B cell (primary cell): ENCODE results near the gene CNRIP1. TPM values are rescaled to one million over a fixed set of nuclear protein-coding genes. Genes with fewer than 3 reads are reported as not detected.

Source experiments
- ATAC-seq: fragments of 200-7000 bp; cut with Tn5 transposase; one replicate; pipeline ENCODE4 v1.10.0; 2021; ENCODE audit warnings: low read depth, mild to moderate bottlenecking, moderate number of reproducible peaks, moderate library complexity
- CTCF ChIA-PET: fragments of 350-600 bp; sonication (Branson Sonifier 250); formaldehyde crosslinking; loops from one replicate; lab custom pipeline; 2021; ENCODE audit warnings: antibody characterized with exemption, inconsistent platforms; lab: Charles Lee
- POLR2A ChIA-PET: fragments of 350-600 bp; sonication (Branson Sonifier 250); formaldehyde crosslinking; loops from one replicate; lab custom pipeline; 2021; ENCODE audit warnings: antibody characterized with exemption; lab: Charles Lee
- DNase-seq: peaks from one replicate; pipeline ENCODE4 v3.0.0; 2013
- H2AFZ ChIP-seq: 2 replicates; pipeline ENCODE4 v1.6.1; 2012; ENCODE audit warnings: mild to moderate bottlenecking, low read depth, low read length; ENCODE audit not compliant: insufficient read depth, poor library complexity, severe bottlenecking
- H3K27ac ChIP-seq, 2 donors: 1 replicate in 1 of 2; 2 replicates in 1 of 2; pipeline ENCODE4 v1.5.1; 2012 to 2013; ENCODE audit warnings: low read length in 2 of 2, mild to moderate bottlenecking in 2 of 2, moderate library complexity in 1 of 2
- H3K27me3 ChIP-seq, 4 experiments: fragments of 200-600 bp in 1 of 4; sonication (generic) in 1 of 4; replicated peaks in 1 of 4; 1 replicate in 2 of 4; 2 replicates in 2 of 4; pipeline versions ENCODE4 v1.6.1 to v1.7.0; 2013 to 2016; ENCODE audit warnings: low read length in 3 of 4, mild to moderate bottlenecking in 2 of 4, mixed read lengths in 1 of 4, moderate library complexity in 1 of 4; ENCODE audit not compliant: insufficient read depth in 4 of 4, control insufficient read depth in 3 of 4; ENCODE audit errors: control extremely low read depth in 1 of 4
- H3K36me3 ChIP-seq, 2 experiments: replicated peaks in 1 of 2; 1 replicate in 1 of 2; 2 replicates in 1 of 2; pipeline versions ENCODE4 v1.6.1 to v1.7.1; 2013; ENCODE audit warnings: low read length in 1 of 2; ENCODE audit not compliant: insufficient read depth in 2 of 2, control insufficient read depth in 1 of 2; ENCODE audit errors: control extremely low read depth in 1 of 2, extremely low read depth in 1 of 2
- H3K4me1 ChIP-seq, 2 donors: fragments of 200-600 bp in 1 of 2; sonication (generic) in 1 of 2; 1 replicate in 1 of 2; 2 replicates in 1 of 2; pipeline versions ENCODE4 v1.5.1 to v1.6.1; 2013 to 2017; ENCODE audit warnings: low read length in 2 of 2; ENCODE audit not compliant: control insufficient read depth in 2 of 2, insufficient read depth in 2 of 2
- H3K4me2 ChIP-seq: replicated peaks from 2 replicates; pipeline ENCODE3; 2012; ENCODE audit warnings: mild to moderate bottlenecking, low read depth, low read length; ENCODE audit not compliant: poor library complexity, severe bottlenecking
- H3K4me3 ChIP-seq, 5 experiments: fragments of 200-600 bp in 1 of 5; sonication (generic) in 1 of 5; 1 replicate in 3 of 5; 2 replicates in 2 of 5; pipeline versions ENCODE4 v1.5.1 to v1.7.0; 2011 to 2016; ENCODE audit warnings: low read length in 4 of 5, mild to moderate bottlenecking in 4 of 5, low read depth in 2 of 5, control low read depth in 1 of 5, moderate library complexity in 1 of 5; ENCODE audit not compliant: insufficient read depth in 1 of 5; ENCODE audit errors: control extremely low read depth in 1 of 5, extremely low read depth in 1 of 5
- H3K79me2 ChIP-seq: fragments of 200-600 bp; sonication (generic); one replicate; pipeline ENCODE4 v1.6.0; 2016; ENCODE audit warnings: low read length; ENCODE audit not compliant: control insufficient read depth, insufficient read depth
- H3K9ac ChIP-seq: fragments of 200-600 bp; sonication (generic); 2 replicates; pipeline ENCODE4 v1.6.1; 2017; ENCODE audit warnings: mild to moderate bottlenecking, low read length, moderate library complexity
- H3K9me3 ChIP-seq, 3 donors: one replicate each; pipeline versions ENCODE4 v1.6.1 to v1.7.1; 2013; ENCODE audit warnings: low read length in 2 of 3; ENCODE audit not compliant: control insufficient read depth in 2 of 3, insufficient read depth in 1 of 3; ENCODE audit errors: control extremely low read depth in 1 of 3
- H4K20me1 ChIP-seq: 2 replicates; pipeline ENCODE4 v1.6.0; 2012; ENCODE audit warnings: mild to moderate bottlenecking, low read length; ENCODE audit not compliant: insufficient read depth, control insufficient read depth, poor library complexity, severe bottlenecking
- H3K27ac Mint-ChIP-seq: one replicate; pipeline ENCODE4 v1.8.0; 2021; ENCODE audit warnings: mixed read lengths
- H3K27me3 Mint-ChIP-seq: one replicate; pipeline ENCODE4 v1.8.0; 2021; ENCODE audit warnings: mixed read lengths
- H3K4me1 Mint-ChIP-seq: one replicate; pipeline ENCODE4 v1.8.0; 2021; ENCODE audit warnings: mixed read lengths
- H3K4me3 Mint-ChIP-seq: one replicate; pipeline ENCODE4 v1.8.0; 2021; ENCODE audit warnings: mixed read lengths
- H3K9me3 Mint-ChIP-seq: one replicate; pipeline ENCODE4 v1.8.0; 2022; ENCODE audit warnings: mixed read lengths; ENCODE audit not compliant: insufficient read depth
- EZH2 ChIP-seq: IDR thresholded peaks from 2 replicates; pipeline ENCODE4 v1.6.1; 2012; ENCODE audit warnings: borderline replicate concordance, low read depth, mild to moderate bottlenecking, moderate library complexity, low read length; ENCODE audit not compliant: insufficient read depth, poor library complexity, severe bottlenecking
- WGBS: methylation state at CpG from one replicate; pipeline ENCODE4 v1.1.5; 2013; ENCODE audit warnings: missing lambda C conversion rate; ENCODE audit not compliant: insufficient coverage; 5-methylcytosine and 5-hydroxymethylcytosine counted together
- intact Hi-C: fragments of 100-400 bp; cut with micrococcal nuclease; formaldehyde crosslinking; loops from one replicate; pipeline ENCODE4 v1.10.0; 2022
- polyA plus RNA-seq: library from polyadenylated mRNA; depleted of rRNA; stranded (reverse); fragments of >200 nt; gene quantifications from 2 replicates; pipeline ENCODE4 v1.2.3, GENCODE V29; 2012
- total RNA-seq, 2 donors: library from RNA; stranded (reverse); fragments of 120-200 nt in 1 of 2; gene quantifications; 1 replicate in 1 of 2; 2 replicates in 1 of 2; pipeline versions ENCODE4 v1.2.3 to v1.2.4, GENCODE V29; 2013 to 2022
- TF ChIP-seq, protein P1 (sequence below): fragments of 200-600 bp; IDR thresholded peaks from one replicate; pipeline ENCODE4 v1.8.0; 2022; ENCODE audit warnings: antibody characterized with exemption, mild to moderate bottlenecking

The CNRIP1 gene
- total and polyA plus RNA-seq, 2 donors (not counting 1 experiment from before 2014, with no cell fraction given) = not detected

DNA sequence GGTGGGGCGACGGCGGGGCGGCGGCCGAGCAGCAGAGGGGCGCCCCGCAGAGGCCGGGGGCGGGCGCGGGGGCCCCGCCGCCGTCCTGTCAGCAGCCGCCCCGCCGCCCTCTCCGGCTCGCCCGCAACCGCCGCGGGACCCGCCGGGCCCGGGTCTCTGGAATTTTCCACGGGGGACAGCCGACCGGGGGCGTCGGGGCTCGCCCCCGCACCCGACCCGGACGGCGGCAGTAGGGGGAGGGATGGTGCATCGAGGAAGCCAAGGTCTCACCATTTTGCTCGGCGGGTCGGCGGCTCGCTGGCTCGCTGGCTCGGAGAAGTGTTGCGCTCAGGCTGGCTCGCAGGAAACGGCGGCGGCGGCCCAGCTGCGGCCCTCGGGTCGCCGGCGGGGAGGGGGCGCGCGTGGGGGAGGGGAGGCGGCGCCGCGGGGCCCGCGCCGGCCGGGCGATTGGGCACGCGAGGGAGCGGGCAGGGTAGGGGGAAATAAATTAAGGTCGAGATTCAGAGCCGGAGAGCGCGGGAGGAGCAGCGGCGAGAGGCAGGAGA lies 67.8 kb downstream of the CNRIP1 start:
- H3K9ac ChIP-seq = peak overlapping the region; percentile 97
- under 1% methylated on average over 77 of the region's 78 CpGs for WGBS
- intact Hi-C loops = loop anchor here (1.0 to 10.0 kb wide), 9 partner anchors 15 to 533 kb away; partner anchors contain the start of genes APLF, C1D, FBXO48 and PNO1
- H2AFZ ChIP-seq = peak overlapping the region; percentile 74
- CTCF ChIA-PET = interaction anchor here (0.9 to 4.0 kb wide), 7 partner anchors 55 to 189 kb away, joined by 3 to 26 read pairs (median 13); partner anchors contain the start of gene PNO1
- POLR2A ChIA-PET = interaction anchor here (0.5 to 2.3 kb wide), 4 partner anchors 58 to 1661 kb away, joined by 3 to 14 read pairs (median 5); partner anchors contain the start of genes APLF, FBXO48 and PNO1
- Mint-ChIP-seq H3K4me3 (peak overlapping the region; percentile 98), H3K27me3 (no peaks in the 10 kb centered on the region), H3K9me3 (no peaks in the 10 kb centered on the region), H3K27ac (peak overlapping the region; percentile 99), H3K4me1 (peaks cover 36% of the 10 kb centered on the region)
- peak overlapping the region; percentile 19 to 97 (median 77) for H3K4me3 ChIP-seq
- ATAC-seq (peak; percentile 4), DNase-seq (no peak)
- peaks cover 0 to 2% of the 10 kb centered on the region in 2 experiments for H3K36me3 ChIP-seq
- peaks cover 22% of the 10 kb centered on the region for H4K20me1 ChIP-seq
- H3K9me3 ChIP-seq = no peaks in the 10 kb centered on the region
- peak overlapping the region; percentile 96 for H3K4me2 ChIP-seq
- peaks cover 33 to 49% of the 10 kb centered on the region in 2 donors for H3K4me1 ChIP-seq
- peaks cover 65% of the 10 kb centered on the region for H3K79me2 ChIP-seq
- peak overlapping the region; percentile 86 to 92 for H3K27ac ChIP-seq
- no peaks in the 10 kb centered on the region for H3K27me3 ChIP-seq
- TF ChIP-seq EZH2 = no peak
- TF ChIP-seq, protein P1, sequence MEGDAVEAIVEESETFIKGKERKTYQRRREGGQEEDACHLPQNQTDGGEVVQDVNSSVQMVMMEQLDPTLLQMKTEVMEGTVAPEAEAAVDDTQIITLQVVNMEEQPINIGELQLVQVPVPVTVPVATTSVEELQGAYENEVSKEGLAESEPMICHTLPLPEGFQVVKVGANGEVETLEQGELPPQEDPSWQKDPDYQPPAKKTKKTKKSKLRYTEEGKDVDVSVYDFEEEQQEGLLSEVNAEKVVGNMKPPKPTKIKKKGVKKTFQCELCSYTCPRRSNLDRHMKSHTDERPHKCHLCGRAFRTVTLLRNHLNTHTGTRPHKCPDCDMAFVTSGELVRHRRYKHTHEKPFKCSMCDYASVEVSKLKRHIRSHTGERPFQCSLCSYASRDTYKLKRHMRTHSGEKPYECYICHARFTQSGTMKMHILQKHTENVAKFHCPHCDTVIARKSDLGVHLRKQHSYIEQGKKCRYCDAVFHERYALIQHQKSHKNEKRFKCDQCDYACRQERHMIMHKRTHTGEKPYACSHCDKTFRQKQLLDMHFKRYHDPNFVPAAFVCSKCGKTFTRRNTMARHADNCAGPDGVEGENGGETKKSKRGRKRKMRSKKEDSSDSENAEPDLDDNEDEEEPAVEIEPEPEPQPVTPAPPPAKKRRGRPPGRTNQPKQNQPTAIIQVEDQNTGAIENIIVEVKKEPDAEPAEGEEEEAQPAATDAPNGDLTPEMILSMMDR = no peak
